ENCODE data around the gene ELP2.

Gene ELP2

GRCh38 chr18:36120297-36120696, 9.4 kb upstream of the ELP2 start:
- DNase-seq (ENCODE audit: low read depth): no peak

GRCh38 chr18:36124841-36125240, 4.9 kb upstream of the ELP2 start:
- DNase-seq (ENCODE audit: low read depth): no peak

DNA sequence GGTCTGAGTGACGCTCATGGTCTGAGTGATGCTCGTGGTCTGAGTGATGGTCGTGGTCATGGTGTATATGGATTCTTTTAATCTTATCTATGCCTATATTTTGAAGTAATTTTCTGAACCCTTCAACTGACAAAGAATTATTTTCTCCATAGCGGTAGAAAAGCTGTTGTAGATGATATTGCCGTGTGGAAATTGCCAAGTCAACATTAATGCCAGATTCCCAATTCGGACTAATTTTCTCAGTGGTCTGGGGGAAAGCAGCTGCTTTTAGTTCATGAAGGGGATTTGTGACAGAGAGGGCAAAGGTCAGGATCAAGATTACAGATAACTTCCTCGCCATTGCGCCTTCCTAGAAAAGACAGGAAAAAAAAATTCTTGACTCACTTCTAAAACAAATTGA, 3.0 kb upstream of the ELP2 start:
- no peak for DNase-seq (ENCODE audit: low read depth)

GRCh38 chr18:36127836-36128529, 1.7 kb upstream of the ELP2 start:
- no peak for DNase-seq (ENCODE audit: low read depth)

- DNase-seq (ENCODE audit: low read depth): peak; percentile 5
Measured at GRCh38 chr18:36128530-36128870, 1.2 kb upstream of the ELP2 start.

DNA sequence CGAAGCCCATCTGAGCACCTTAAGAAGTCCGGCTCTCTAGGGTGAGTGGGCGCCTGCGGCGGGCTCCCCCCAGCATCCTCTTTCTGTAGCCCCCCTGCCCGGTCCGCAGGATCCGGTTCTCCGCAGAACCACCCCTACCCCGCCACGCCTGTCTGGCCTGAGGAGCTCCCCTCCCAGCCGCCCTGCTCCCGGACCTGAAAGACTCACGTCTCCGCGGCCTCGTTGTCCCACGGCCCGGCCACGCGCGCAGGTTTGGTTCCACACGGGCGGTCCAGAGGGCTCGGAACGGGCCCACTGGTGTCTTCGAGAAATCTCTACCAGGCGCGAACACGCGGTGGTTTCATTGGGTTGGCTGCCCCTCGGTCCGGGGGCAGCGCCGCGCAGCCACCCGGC, 796 bp upstream of the ELP2 start:
- DNase-seq (ENCODE audit: low read depth): no peak

DNA sequence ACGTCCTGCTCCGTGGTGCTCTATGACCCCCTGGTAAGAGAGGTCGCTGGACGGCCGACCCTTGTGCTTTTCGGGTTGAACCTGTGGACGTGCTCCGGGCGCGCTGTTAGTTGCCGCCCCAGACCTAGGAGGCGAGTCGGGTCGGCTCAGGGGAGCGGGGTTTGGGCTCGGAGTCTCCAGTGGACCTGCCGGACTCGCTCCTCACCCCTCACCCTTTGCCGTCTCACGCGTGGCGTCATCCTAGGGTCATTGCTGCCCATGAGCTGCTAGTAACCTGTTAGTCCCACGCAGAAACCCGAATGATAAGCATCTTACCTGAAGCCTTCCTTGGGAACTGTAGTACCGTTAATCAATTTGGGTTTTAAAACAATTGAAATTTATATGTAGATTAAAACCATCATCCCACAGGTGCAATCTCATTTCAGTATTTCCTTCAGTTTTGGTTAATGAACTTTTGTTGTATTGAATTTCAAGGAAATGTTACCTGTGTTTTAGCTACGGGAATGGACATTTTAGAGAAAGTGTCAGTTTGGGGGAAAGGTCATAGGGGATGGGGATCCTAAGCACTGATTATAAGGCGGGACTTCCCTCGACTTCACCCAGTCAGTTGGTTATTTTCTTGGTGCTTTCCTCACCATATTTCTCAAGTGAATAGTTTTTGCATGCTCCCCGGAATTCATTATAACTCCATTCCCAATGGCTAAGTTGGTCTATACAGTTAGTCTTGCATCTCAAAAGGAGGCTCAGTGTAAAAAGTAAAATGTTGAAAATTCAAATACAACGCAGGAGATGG, 536 bp downstream of the ELP2 start:
- no peak for DNase-seq (ENCODE audit: low read depth)

DNA sequence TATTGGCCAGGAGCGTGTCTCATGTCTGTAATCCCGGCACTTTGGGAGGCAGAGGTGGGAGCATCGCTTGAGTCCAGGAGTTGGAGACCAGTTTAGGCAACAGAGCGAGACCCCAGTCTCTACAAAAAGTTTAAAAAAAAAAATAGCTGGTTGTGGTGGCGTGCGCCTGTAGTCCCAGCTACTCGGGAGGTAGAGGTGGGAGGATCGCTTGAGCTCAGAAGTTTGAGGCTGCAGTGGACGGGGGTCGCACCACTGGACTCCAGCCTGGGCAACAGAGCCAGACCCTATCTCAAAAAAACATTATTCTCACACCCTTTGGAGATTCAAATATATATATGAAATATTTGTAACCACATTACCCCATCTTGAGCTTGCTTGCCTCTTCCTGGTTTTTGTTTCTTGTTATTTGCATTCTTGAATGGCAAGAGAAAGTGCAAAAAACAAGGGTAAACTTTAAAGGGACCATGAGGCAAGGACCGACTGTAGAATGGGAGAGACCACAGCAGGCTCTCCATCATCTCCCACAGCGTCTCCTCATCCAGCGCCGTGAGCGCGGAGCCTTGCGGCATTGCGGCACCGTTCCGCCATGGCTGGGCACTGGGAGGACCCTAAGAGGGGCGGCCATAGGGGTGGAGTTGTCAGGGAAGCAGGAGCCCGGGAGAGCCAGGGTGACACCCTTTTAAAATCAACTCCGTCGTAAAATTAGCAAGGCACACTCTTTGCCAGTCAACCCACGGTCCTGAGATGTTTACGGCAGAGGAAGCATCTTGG, 1.4 kb downstream of the ELP2 start:
- DNase-seq (ENCODE audit: low read depth): no peak

DNA sequence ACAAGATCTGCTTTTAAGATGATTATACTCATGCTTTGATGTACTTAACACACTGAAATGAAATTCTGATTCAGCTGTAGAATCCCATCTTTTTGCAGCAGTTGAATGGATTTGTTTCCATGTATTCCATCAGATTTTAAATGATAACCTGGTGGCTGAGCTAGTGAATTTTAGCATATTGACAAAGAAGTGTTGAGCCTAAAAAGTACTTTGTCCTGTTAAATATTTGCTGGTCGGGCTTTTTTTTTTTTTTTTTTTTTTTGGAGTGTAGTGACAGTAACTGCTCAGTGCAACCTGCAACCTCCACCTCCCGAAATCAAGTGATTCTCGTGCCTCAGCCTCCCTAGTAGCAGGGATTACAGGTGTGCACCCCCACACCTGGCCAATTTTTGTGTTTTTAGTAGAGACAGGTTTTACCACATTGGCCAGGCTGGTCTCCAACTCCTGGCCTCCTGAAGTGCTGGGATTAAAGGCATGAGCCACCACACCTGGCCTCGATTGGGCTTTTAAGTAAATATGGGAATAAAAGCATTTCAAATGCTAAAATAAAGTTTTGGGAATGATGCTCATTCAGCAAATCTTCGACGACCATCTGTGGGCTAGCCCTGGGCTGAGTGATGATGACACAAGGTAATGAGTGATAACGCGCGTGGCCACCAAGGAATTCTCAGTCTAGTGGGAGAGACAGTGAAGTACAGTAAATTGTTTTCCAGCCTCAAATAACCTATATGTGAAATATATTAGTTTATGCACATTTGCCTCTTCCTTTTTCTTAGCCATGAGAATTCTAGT, 2.2 kb downstream of the ELP2 start:
- DNase-seq (ENCODE audit: low read depth): no peak

- no peak for DNase-seq (ENCODE audit: low read depth)
Measured at GRCh38 chr18:36132756-36133155, 3.1 kb downstream of the ELP2 start.

GRCh38 chr18:36135264-36135663, 5.6 kb downstream of the ELP2 start:
- no peak for DNase-seq (ENCODE audit: low read depth)

DNA sequence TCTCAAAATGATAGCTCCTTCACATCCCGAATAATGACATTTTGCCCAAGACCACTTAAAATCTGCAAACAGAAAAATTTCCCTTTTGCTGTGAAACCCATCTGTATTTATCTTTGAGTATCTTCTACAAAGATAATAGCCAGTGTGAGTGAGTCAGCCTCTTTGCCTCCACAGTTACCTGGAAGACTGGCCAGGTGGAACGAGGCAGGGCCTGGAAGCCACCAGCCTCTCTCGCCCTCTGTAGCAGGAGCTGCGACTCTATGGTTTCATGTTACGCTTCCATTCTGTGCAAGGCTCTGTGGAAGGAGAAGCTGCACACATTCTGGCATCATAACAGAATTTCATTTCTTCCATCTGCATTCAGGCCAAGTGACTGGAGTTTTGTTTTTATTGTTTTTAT, 9.5 kb downstream of the ELP2 start:
- DNase-seq (ENCODE audit: low read depth): no peak

DNA sequence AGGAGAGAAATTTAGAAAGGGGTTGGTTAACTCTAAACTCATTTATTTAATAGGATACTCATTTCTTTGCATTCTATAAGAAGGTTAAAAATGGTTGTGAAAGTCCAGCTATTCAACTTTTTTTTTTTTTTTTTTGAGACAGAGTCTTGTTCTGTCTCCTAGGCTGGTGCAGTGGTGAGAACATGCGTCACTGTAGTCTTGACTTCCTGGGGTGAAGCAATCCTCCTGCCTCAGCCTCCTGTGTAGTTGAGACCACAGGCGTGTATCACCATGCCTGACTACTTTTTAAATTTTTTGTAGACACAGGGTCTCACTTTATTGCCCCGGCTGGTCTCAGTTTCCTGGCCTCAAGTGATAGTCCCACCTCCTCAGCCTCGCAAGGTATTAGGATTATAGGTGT, 11.9 kb downstream of the ELP2 start:
- DNase-seq (ENCODE audit: low read depth): no peak

DNA sequence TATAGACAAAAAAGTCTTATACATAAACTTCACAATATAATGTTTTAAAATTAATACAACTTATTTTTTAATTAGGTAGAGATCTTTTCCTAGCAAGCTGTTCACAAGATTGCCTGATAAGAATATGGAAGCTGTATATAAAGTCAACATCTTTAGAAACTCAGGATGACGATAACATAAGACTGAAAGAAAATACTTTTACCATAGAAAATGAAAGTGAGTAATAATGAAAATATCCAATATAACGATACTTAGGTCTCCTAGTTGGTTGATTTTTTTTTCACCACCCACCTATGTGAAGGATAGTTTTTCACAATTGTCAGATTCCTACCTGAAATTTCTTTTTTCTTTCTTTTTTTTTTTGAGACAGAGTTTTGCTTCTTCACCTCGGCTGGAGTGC, 13.1 kb downstream of the ELP2 start:
- DNase-seq (ENCODE audit: low read depth): no peak

GRCh38 chr18:36143391-36143790, 13.7 kb downstream of the ELP2 start:
- DNase-seq (ENCODE audit: low read depth): no peak

DNA sequence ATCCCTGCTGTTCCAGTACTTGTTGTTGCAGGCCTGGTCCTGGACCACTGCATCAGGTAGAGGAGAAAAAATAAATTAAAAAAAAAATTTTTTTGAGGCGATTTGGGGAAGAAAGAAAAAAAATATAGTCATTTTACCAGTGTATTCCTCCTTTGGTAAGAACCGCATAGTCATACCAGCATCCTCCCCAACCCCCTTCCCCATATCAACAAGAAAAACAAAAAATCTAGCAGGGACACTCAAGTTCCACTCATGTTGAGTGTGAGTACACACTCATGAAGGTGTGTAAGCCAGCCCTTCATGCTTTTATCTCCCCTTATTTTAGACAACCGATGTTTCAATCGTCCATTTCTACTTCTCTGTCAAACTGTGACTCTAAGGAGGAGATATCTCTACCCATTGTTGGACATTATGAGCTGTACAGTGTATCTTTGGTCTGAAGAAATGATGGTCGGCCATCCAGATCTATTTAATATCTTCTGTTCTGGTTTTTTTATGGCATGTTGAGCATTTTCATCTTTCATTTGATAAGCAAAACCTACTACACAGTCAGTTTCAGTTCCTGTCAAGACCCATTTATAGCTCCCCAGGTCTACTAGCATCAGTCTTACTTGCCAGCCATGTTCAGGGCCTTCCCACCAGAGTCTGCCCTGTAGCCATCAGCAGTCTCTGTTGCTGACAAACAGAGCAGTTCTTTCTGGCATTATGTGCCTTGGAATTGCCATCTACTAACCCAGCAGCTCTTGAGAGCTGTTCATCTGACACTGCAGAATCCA, 20.0 kb downstream of the ELP2 start:
- DNase-seq (ENCODE audit: low read depth): no peak

DNA sequence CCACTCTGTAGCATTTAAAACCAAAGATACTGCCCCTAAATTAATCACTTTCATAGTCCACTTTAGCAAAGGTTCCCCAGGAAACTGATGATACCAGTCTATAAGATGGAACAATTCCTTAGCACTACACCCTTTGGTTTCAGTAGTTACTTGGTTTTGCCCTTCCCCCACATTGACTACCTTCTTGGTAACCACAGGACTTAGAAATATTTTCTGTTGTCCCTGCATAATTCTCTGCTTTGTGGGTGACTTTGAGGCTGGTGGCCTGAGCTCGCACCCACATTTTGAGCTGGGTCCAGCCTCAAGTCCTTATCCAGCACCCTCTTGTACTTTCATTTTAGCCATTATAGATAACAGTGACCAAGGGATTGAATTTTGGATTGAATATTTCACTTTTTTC, 23.1 kb downstream of the ELP2 start:
- no peak for DNase-seq (ENCODE audit: low read depth)

DNA sequence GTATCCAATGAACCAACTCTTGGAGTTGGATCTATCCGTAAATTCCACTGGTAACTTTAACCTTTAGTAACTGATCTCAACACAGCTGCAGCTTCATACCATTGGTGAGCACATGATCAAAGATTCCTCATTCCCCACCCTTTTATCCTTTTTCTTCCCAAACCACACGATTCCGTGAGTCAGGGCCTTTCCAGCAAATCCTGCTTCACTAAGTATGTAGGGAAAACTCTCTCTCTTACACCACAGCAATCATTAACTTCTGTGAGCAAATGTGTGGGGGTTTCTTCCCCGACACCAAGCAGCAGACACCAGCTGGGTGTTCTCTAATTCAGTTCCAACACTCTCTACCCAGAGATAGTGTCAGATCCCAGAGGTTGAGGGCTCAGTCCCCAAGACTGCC, 23.5 kb downstream of the ELP2 start:
- DNase-seq (ENCODE audit: low read depth): peak; percentile 75

- no peak for DNase-seq (ENCODE audit: low read depth)
Measured at GRCh38 chr18:36153771-36154170, 24.1 kb downstream of the ELP2 start.

DNA sequence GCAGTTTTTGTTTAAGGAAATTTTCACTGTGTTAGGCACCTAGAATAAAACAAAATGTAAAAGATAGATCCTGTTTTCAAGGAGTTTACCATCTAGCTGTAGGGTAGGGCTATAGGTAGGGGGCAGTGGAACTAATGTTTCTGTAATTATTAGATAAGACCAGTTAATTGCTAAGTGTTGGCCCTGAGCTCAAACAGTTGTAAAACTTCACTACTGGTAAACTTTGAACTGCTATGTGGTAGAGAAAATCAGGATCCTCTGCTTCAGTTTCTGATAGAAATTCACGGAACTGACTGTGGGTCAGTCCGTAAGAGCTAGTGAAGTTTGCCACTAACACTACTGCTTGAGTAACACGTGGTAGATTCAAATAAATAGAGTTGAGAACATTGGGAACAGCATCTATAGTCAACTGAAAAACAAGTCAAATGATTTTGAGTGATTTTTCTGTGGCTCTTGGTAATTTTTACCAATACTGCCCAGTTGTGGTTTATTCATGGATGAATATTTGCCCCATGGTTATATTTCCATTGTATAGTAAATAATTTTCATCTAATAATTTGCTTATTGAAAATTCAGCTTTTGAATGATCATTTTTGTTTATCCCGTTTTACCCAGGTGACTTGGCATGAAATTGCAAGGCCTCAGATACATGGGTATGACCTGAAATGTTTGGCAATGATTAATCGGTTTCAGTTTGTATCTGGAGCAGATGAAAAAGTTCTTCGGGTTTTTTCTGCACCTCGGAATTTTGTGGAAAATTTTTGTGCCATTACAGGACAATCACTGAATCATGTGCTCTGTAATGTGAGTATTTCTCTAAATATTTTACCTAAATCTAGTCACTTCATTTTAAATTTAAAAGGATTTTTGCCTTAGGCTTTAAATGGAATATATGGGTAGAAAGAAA, 26.4 kb downstream of the ELP2 start:
- no peak for DNase-seq (ENCODE audit: low read depth)

GRCh38 chr18:36157441-36157840, 27.7 kb downstream of the ELP2 start:
- DNase-seq (ENCODE audit: low read depth): no peak
